Mesenchymal stem cell (in vitro differentiated cells and primary cell): ENCODE measurements around the gene SLC25A13.
A peak's percentile ranks its signal among the peaks of the same experiment; 100 is the strongest.

ENCODE experiments used
- DNase-seq: peaks from one replicate; pipeline ENCODE4 v3.0.0-alpha.2; 2013
- H2AFZ ChIP-seq: one replicate; pipeline ENCODE4 v1.6.1; 2013; ENCODE audit warnings: low read depth, mild to moderate bottlenecking, control low read depth, inconsistent platforms, low read length, moderate library complexity
- H2AK5ac ChIP-seq: 2 replicates; pipeline ENCODE4 v1.6.1; 2013; ENCODE audit warnings: low read length, moderate library complexity, mild to moderate bottlenecking, inconsistent platforms; ENCODE audit not compliant: severe bottlenecking
- H2BK120ac ChIP-seq: one replicate; pipeline ENCODE4 v1.6.1; 2013; ENCODE audit warnings: low read depth, mild to moderate bottlenecking, inconsistent platforms, low read length, moderate library complexity
- H2BK12ac ChIP-seq, 2 experiments: one replicate each; pipeline ENCODE4 v1.6.1; 2013; ENCODE audit warnings: inconsistent platforms in 2 of 2, low read length in 2 of 2, mild to moderate bottlenecking in 2 of 2, moderate library complexity in 2 of 2, control low read depth in 1 of 2
- H2BK15ac ChIP-seq: one replicate; pipeline ENCODE4 v1.6.1; 2013; ENCODE audit warnings: mild to moderate bottlenecking, low read depth, inconsistent platforms; ENCODE audit not compliant: poor library complexity, severe bottlenecking
- H2BK5ac ChIP-seq: 2 replicates; pipeline ENCODE4 v1.6.1; 2013; ENCODE audit warnings: low read depth, mild to moderate bottlenecking, low read length, control low read depth, inconsistent platforms; ENCODE audit not compliant: poor library complexity, severe bottlenecking
- H3K14ac ChIP-seq, 2 experiments: one replicate each; pipeline ENCODE4 v1.6.1; 2013; ENCODE audit warnings: inconsistent platforms in 2 of 2, low read length in 2 of 2, control low read depth in 1 of 2, mild to moderate bottlenecking in 1 of 2, moderate library complexity in 1 of 2
- H3K18ac ChIP-seq, 2 experiments: one replicate each; pipeline ENCODE4 v1.6.1; 2013; ENCODE audit warnings: inconsistent platforms in 2 of 2, low read length in 2 of 2, control low read depth in 1 of 2, low read depth in 1 of 2, mild to moderate bottlenecking in 1 of 2
- H3K23ac ChIP-seq, 2 experiments: one replicate each; pipeline ENCODE4 v1.6.1; 2013; ENCODE audit warnings: inconsistent platforms in 2 of 2, low read length in 2 of 2, mild to moderate bottlenecking in 2 of 2, moderate library complexity in 2 of 2, control low read depth in 1 of 2
- H3K27ac ChIP-seq: 2 replicates; pipeline ENCODE4 v1.5.1; 2013; ENCODE audit warnings: mild to moderate bottlenecking, moderate library complexity, low read length, control low read depth, inconsistent platforms; ENCODE audit not compliant: poor library complexity, severe bottlenecking
- H3K27me3 ChIP-seq, 2 experiments: 2 replicates each; pipeline versions ENCODE4 v1.6.1 to v1.7.0; 2013; ENCODE audit warnings: low read length in 2 of 2, mild to moderate bottlenecking in 2 of 2, moderate library complexity in 2 of 2, control low read depth in 1 of 2, inconsistent platforms in 1 of 2; ENCODE audit not compliant: control insufficient read depth in 1 of 2, insufficient read depth in 1 of 2
- H3K36me3 ChIP-seq, 2 experiments: 2 replicates each; pipeline versions ENCODE4 v1.6.1 to v1.7.0; 2013; ENCODE audit warnings: low read length in 2 of 2, control low read depth in 1 of 2, inconsistent platforms in 1 of 2, low read depth in 1 of 2, mild to moderate bottlenecking in 1 of 2; ENCODE audit not compliant: insufficient read depth in 2 of 2, control insufficient read depth in 1 of 2
- H3K4ac ChIP-seq, 2 experiments: one replicate each; pipeline ENCODE4 v1.6.1; 2013; ENCODE audit warnings: inconsistent platforms in 2 of 2, low read length in 2 of 2, mild to moderate bottlenecking in 2 of 2, moderate library complexity in 2 of 2, control low read depth in 1 of 2, low read depth in 1 of 2
- H3K4me1 ChIP-seq: 2 replicates; pipeline ENCODE4 v1.6.1; 2013; ENCODE audit warnings: low read depth, low read length, control low read depth; ENCODE audit not compliant: control insufficient read depth, insufficient read depth
- H3K4me2 ChIP-seq: 2 replicates; pipeline ENCODE4 v1.6.1; 2013; ENCODE audit warnings: low read length, mild to moderate bottlenecking, inconsistent platforms; ENCODE audit not compliant: poor library complexity, severe bottlenecking
- H3K4me3 ChIP-seq, 2 experiments: 2 replicates each; pipeline versions ENCODE4 v1.5.1 to v1.7.0; 2013; ENCODE audit warnings: low read length in 2 of 2, mild to moderate bottlenecking in 2 of 2, control low read depth in 1 of 2, low read depth in 1 of 2; ENCODE audit not compliant: insufficient read depth in 1 of 2
- H3K79me1 ChIP-seq: replicated peaks from 2 replicates; pipeline ENCODE4 v1.6.1; 2013; ENCODE audit warnings: mild to moderate bottlenecking, control low read depth, low read length, inconsistent platforms; ENCODE audit not compliant: poor library complexity, severe bottlenecking
- H3K9ac ChIP-seq: 2 replicates; pipeline ENCODE4 v1.7.0; 2013; ENCODE audit warnings: mild to moderate bottlenecking, low read length, moderate library complexity
- H3K9me3 ChIP-seq: 2 replicates; pipeline ENCODE4 v1.7.0; 2013; ENCODE audit warnings: mild to moderate bottlenecking, low read length; ENCODE audit not compliant: control insufficient read depth
- H4K8ac ChIP-seq: one replicate; pipeline ENCODE4 v1.6.1; 2013; ENCODE audit warnings: inconsistent platforms, mild to moderate bottlenecking, low read length, moderate library complexity
- H4K91ac ChIP-seq: one replicate; pipeline ENCODE4 v1.6.1; 2013; ENCODE audit warnings: mild to moderate bottlenecking, low read length, inconsistent platforms
- WGBS: methylation state at CpG from one replicate; pipeline ENCODE4 v1.1.7; 2013; ENCODE audit warnings: mixed read lengths; 5-methylcytosine and 5-hydroxymethylcytosine counted together

Gene SLC25A13

GRCh38 chr7:96310110-96310509 lies 11.8 kb downstream of the SLC25A13 start:
- Histone ChIP-seq H4K91ac (no peak overlapping the region), H3K36me3 (peaks cover 5 to 6% of the 10 kb centered on the region in 2 experiments), H4K8ac (no peak overlapping the region), H3K14ac (no peak overlapping the region), H3K4ac (no peak overlapping the region), H2BK120ac (no peak overlapping the region), H2AFZ (no peak overlapping the region), H2AK5ac (no peak overlapping the region), H2BK5ac (no peak overlapping the region), H3K9me3 (no peaks in the 10 kb centered on the region), H3K4me3 (no peak overlapping the region), H2BK12ac (no peak overlapping the region), H3K23ac (no peak overlapping the region), H3K4me1 (peaks cover 14% of the 10 kb centered on the region), H2BK15ac (no peak overlapping the region), H3K4me2 (no peak overlapping the region), H3K18ac (no peak overlapping the region), H3K27ac (no peak overlapping the region), H3K9ac (no peak overlapping the region), H3K79me1 (peaks cover 31% of the 10 kb centered on the region), H3K27me3 (no peaks in the 10 kb centered on the region)
- WGBS = 100% methylated on average over 2 of the region's 3 CpGs
- no peak for DNase-seq

- Histone ChIP-seq H3K9me3 (no peaks in the 10 kb centered on the region), H4K91ac (no peak overlapping the region)
Observed at GRCh38 chr7:96308950-96309263, 13.0 kb downstream of the SLC25A13 start.

GRCh38 chr7:96308253-96308949 lies 13.5 kb downstream of the SLC25A13 start:
- Histone ChIP-seq H2BK120ac (no peak overlapping the region), H3K9me3 (no peaks in the 10 kb centered on the region), H2BK12ac (no peak overlapping the region), H3K9ac (no peak overlapping the region), H3K4ac (no peak overlapping the region), H3K18ac (no peak overlapping the region), H3K4me3 (no peak overlapping the region), H3K27ac (peak overlapping the region; percentile 15), H4K91ac (no peak overlapping the region), H2AK5ac (no peak overlapping the region), H3K14ac (no peak overlapping the region), H3K27me3 (no peaks in the 10 kb centered on the region), H2BK5ac (no peak overlapping the region), H3K36me3 (peaks cover 5 to 6% of the 10 kb centered on the region in 2 experiments), H3K23ac (no peak overlapping the region), H2BK15ac (no peak overlapping the region), H3K4me2 (no peak overlapping the region), H3K79me1 (peaks cover 27% of the 10 kb centered on the region), H3K4me1 (peaks cover 18% of the 10 kb centered on the region), H4K8ac (no peak overlapping the region), H2AFZ (no peak overlapping the region)
- DNase-seq = no peak
- 92% methylated on average over 2 of the region's 4 CpGs for WGBS

More at GRCh38 chr7:96308950-96309263, 13.0 kb downstream of the SLC25A13 start:
- Histone ChIP-seq H3K4me3 (no peak overlapping the region), H3K14ac (no peak overlapping the region), H3K4me1 (peaks cover 15% of the 10 kb centered on the region), H3K18ac (no peak overlapping the region), H2BK15ac (no peak overlapping the region), H2BK120ac (no peak overlapping the region), H3K27ac (no peak overlapping the region), H3K9ac (no peak overlapping the region), H3K36me3 (peaks cover 5 to 6% of the 10 kb centered on the region in 2 experiments), H2AFZ (no peak overlapping the region), H4K8ac (no peak overlapping the region), H2BK5ac (no peak overlapping the region), H3K79me1 (peaks cover 28% of the 10 kb centered on the region), H3K4ac (no peak overlapping the region), H3K4me2 (no peak overlapping the region), H2BK12ac (no peak overlapping the region), H3K23ac (no peak overlapping the region), H2AK5ac (no peak overlapping the region), H3K27me3 (no peaks in the 10 kb centered on the region)
- no peak for DNase-seq

GRCh38 chr7:96306385-96307125 lies 15.3 kb downstream of the SLC25A13 start:
- H2BK15ac ChIP-seq = no peak overlapping the region
- H2BK120ac ChIP-seq = no peak overlapping the region
- no peak overlapping the region for H3K4me3 ChIP-seq
- H2AFZ ChIP-seq = no peak overlapping the region
- no peak overlapping the region for H4K8ac ChIP-seq
- H3K4me1 ChIP-seq = peaks cover 20% of the 10 kb centered on the region
- H3K23ac ChIP-seq = no peak overlapping the region
- no peak for DNase-seq
- no peak overlapping the region for H3K14ac ChIP-seq
- H3K18ac ChIP-seq = no peak overlapping the region
- no peaks in the 10 kb centered on the region for H3K9me3 ChIP-seq
- no peak overlapping the region for H2BK12ac ChIP-seq
- H3K79me1 ChIP-seq = peaks cover 30% of the 10 kb centered on the region
- H4K91ac ChIP-seq = no peak overlapping the region
- no peak overlapping the region for H3K4ac ChIP-seq
- H2BK5ac ChIP-seq = no peak overlapping the region
- H3K27ac ChIP-seq = no peak overlapping the region
- H2AK5ac ChIP-seq = peak overlapping the region; percentile 82
- no peaks in the 10 kb centered on the region for H3K27me3 ChIP-seq
- 85% methylated on average over 8 of the region's 8 CpGs for WGBS
- no peak overlapping the region for H3K9ac ChIP-seq
- no peak overlapping the region for H3K4me2 ChIP-seq
- H3K36me3 ChIP-seq = peaks cover 5 to 6% of the 10 kb centered on the region in 2 experiments
